ENCODE data around the gene ESRRB. TPM values are rescaled to one million over a fixed set of nuclear protein-coding genes. Genes with fewer than 3 reads are reported as not detected.
"Not testable (repeated sequence)": the region's sequence is repeated elsewhere in the genome, so short reads cannot be mapped to it uniquely, and the experiment has no call there.

ESRRB gene
- total RNA-seq, 1 donor from 2014 or later = 0.17 TPM

DNA sequence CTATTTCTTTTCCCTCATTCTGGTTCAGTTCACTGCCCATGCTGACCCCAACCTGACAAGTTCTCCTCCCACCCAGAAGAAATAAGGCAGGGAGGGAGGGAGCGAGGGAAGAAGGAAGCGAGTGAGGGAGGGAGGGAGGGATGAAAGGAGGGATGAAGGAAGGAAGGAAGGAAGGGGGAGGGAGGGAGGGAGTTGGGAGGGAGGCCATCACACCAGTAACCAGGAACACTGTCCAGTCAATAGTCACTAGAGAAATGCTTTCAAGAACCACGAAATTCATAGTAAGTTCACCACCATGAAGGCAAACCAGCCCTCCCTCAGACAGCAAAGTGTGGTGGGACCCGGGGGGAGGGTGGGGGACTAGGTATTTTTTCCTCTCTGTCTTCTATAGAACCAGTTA, 142.4 kb downstream of the ESRRB start:
- DNase-seq (ENCODE audit: low read depth) = no peak
- TF ChIP-seq, protein P1, sequence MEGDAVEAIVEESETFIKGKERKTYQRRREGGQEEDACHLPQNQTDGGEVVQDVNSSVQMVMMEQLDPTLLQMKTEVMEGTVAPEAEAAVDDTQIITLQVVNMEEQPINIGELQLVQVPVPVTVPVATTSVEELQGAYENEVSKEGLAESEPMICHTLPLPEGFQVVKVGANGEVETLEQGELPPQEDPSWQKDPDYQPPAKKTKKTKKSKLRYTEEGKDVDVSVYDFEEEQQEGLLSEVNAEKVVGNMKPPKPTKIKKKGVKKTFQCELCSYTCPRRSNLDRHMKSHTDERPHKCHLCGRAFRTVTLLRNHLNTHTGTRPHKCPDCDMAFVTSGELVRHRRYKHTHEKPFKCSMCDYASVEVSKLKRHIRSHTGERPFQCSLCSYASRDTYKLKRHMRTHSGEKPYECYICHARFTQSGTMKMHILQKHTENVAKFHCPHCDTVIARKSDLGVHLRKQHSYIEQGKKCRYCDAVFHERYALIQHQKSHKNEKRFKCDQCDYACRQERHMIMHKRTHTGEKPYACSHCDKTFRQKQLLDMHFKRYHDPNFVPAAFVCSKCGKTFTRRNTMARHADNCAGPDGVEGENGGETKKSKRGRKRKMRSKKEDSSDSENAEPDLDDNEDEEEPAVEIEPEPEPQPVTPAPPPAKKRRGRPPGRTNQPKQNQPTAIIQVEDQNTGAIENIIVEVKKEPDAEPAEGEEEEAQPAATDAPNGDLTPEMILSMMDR (conservative IDR thresholded peaks at IDR 0.05; ENCODE audit: low read depth, low read length) = no peak
- H3K4me3 ChIP-seq (ENCODE audit: low read depth, low read length) = no peak overlapping the region

DNA sequence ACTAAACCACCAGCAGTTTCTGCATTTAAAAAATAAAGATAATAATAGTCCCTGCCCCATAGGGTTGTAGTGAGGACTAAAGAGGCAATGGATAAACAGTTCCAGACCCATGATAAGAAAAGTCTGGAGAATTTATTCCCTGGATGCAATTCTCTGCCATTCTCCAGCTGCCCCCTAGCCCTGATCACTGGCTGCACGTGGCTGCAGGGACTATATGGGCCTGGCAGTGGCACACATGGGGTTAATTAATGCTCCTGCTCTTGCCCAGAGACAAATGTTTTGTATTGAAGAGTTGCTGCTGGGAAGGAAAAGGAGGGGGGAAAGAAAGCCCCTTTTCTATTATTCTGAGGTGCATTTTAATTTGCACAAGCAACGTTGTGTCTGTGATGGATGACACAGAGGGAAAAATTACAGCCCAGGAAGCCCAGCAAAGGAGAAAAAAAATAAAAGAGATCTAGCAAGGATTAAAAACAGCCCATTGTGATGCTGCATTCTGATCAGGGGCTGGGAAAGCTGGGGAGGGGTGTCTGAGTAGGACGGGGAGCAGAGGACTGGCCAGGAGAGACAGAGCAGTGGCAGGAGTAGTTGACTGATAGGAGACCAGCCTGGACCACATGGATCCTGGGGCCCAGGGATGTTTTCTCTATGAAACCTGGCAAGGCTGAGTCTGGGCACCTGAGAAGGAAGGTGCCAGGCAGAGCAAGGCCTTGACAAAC, 149.3 kb downstream of the ESRRB start:
- H3K4me3 ChIP-seq (ENCODE audit: low read depth, low read length) = no peak overlapping the region
- TF ChIP-seq, protein P1 (conservative IDR thresholded peaks at IDR 0.05; ENCODE audit: low read depth, low read length) = no peak
- DNase-seq (ENCODE audit: low read depth) = no peak

GRCh38 chr14:76531085-76531484, 155.1 kb downstream of the ESRRB start:
- no peak overlapping the region for H3K4me3 ChIP-seq (ENCODE audit: low read depth, low read length)
- DNase-seq (ENCODE audit: low read depth) = no peak
- TF ChIP-seq, protein P1 (conservative IDR thresholded peaks at IDR 0.05; ENCODE audit: low read depth, low read length) = no peak

GRCh38 chr14:76531821-76532318, 155.9 kb downstream of the ESRRB start:
- no peak for DNase-seq (ENCODE audit: low read depth)

GRCh38 chr14:76536636-76537035, 160.7 kb downstream of the ESRRB start:
- DNase-seq (ENCODE audit: low read depth) = not testable (repeated sequence)

More at GRCh38 chr14:76531821-76532318, 155.9 kb downstream of the ESRRB start:
- no peak overlapping the region for H3K4me3 ChIP-seq (ENCODE audit: low read depth, low read length)
- TF ChIP-seq, protein P1 (conservative IDR thresholded peaks at IDR 0.05; ENCODE audit: low read depth, low read length) = no peak

GRCh38 chr14:76537906-76538647, 162.1 kb downstream of the ESRRB start:
- no peak overlapping the region for H3K4me3 ChIP-seq (ENCODE audit: low read depth, low read length)
- TF ChIP-seq, protein P1 (conservative IDR thresholded peaks at IDR 0.05; ENCODE audit: low read depth, low read length) = no peak
- DNase-seq (ENCODE audit: low read depth) = no peak

More at GRCh38 chr14:76536636-76537035, 160.7 kb downstream of the ESRRB start:
- H3K4me3 ChIP-seq (ENCODE audit: low read depth, low read length) = not testable (repeated sequence)

DNA sequence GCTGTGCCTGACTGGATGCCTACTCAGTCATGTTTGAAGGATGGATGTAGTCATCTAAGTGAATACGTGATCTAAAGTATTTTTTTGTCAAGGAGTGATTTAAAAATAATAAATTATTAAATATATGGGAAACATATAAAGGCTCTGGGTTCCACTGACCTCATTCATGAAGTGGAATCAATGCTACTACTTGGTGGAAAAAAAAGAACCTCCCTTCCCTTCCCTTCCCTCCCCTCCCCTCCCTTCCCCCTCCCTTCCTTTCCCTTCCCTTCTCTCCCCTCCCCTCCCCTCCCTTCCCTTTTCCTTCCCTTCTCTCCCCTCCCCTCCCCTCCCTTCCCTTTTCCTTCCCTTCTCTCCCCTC, 162.7 kb downstream of the ESRRB start:
- no peak overlapping the region for H3K4me3 ChIP-seq (ENCODE audit: low read depth, low read length)
- TF ChIP-seq, protein P1 (conservative IDR thresholded peaks at IDR 0.05; ENCODE audit: low read depth, low read length) = no peak
- DNase-seq (ENCODE audit: low read depth) = no peak
